Kidney (tissue), 14 donors: Measurements from ENCODE around the gene GALNT4. TPM values are rescaled to one million over a fixed set of nuclear protein-coding genes. Genes with fewer than 3 reads are reported as not detected.

Experiments used
- DNase-seq, 5 donors: peaks; one replicate each; pipeline ENCODE4 v3.0.0-alpha.2; 2013 to 2020
- FAIRE-seq: peaks from 2 replicates; lab custom pipeline; 2012; peaks lifted over from hg19 to GRCh38; lab: Jason Lieb, UNC
- H3K27ac ChIP-seq, 2 donors: one replicate each; pipeline ENCODE4 v1.7.0; 2013; ENCODE audit warnings: low read depth in 2 of 2, low read length in 2 of 2, inconsistent platforms in 1 of 2
- H3K27me3 ChIP-seq: one replicate; pipeline ENCODE4 v1.7.1; 2013; ENCODE audit warnings: low read length, inconsistent platforms; ENCODE audit not compliant: control insufficient read depth, insufficient read depth
- H3K36me3 ChIP-seq, 3 donors: one replicate each; pipeline versions ENCODE4 v1.7.0 to v1.7.1; 2013; ENCODE audit warnings: low read length in 3 of 3, control low read depth in 1 of 3, inconsistent platforms in 1 of 3; ENCODE audit not compliant: insufficient read depth in 3 of 3, control insufficient read depth in 2 of 3
- H3K4me1 ChIP-seq, 3 donors: one replicate each; pipeline versions ENCODE4 v1.7.0 to v1.7.1; 2013; ENCODE audit warnings: low read length in 3 of 3, inconsistent platforms in 1 of 3, low read depth in 1 of 3; ENCODE audit not compliant: control insufficient read depth in 2 of 3, insufficient read depth in 2 of 3
- H3K4me3 ChIP-seq, 3 donors: one replicate each; pipeline versions ENCODE4 v1.7.0 to v1.8.1; 2013; ENCODE audit warnings: low read length in 3 of 3, control low read depth in 1 of 3, inconsistent platforms in 1 of 3
- H3K9ac ChIP-seq, 3 donors: one replicate each; pipeline versions ENCODE4 v1.7.0 to v1.7.1; 2013; ENCODE audit warnings: low read length in 3 of 3, control low read depth in 1 of 3, inconsistent platforms in 1 of 3
- H3K9me3 ChIP-seq, 3 donors: one replicate each; pipeline versions ENCODE4 v1.7.0 to v1.7.1; 2013; ENCODE audit warnings: low read length in 3 of 3, control low read depth in 1 of 3, inconsistent platforms in 1 of 3; ENCODE audit not compliant: control insufficient read depth in 2 of 3, insufficient read depth in 1 of 3
- intact Hi-C: fragments of 100-400 bp; cut with DNase I; formaldehyde crosslinking; loops from one replicate; pipeline ENCODE4 v1.11.1; 2022
- polyA plus RNA-seq: library from polyadenylated mRNA; stranded (reverse); fragments of 350-450 nt; fragmentation: Illumina TruSeq; extraction: RNeasy Lipid Tissue Mini Kit (QIAGEN cat#74804); gene quantifications from one replicate; pipeline ENCODE4 v1.2.3, GENCODE V29; 2014; ENCODE audit warnings: low read depth, low replicate concordance; ENCODE audit not compliant: insufficient read depth
- total RNA-seq: library from RNA; stranded (reverse); fragmentation: NEBNext Ultra II Directional; extraction: Animal tissue kit (Norgen Biotek cat#: 25700); gene quantifications from one replicate; pipeline ENCODE4 v1.2.1, GENCODE V29; 2021
- TF ChIP-seq, protein P1 (sequence below): IDR thresholded peaks from 3 replicates; pipeline ENCODE4 v1.5.1; 2012; ENCODE audit warnings: mild to moderate bottlenecking, moderate library complexity, borderline replicate concordance; ENCODE audit not compliant: insufficient read depth; ENCODE audit errors: extremely low read depth
- donor health status: control.
- donor health status: control.
- donor health status: control.
- donor health status: control.
- donor health status: control.
- donor health status: DM: yes; HTN: yes; CAD: no.
- donor health status: Normal renal cell carcinoma (clear cell type).

The GALNT4 gene
- total and polyA plus RNA-seq, 2 donors from 2014 or later: 2.6 to 14.4 TPM

GRCh38 chr12:89551747-89552146 is 27.2 kb upstream of the GALNT4 start:
- DNase-seq: no peak
- H3K36me3 ChIP-seq: no peaks in the 10 kb centered on the region
- no peak for FAIRE-seq
- no peaks in the 10 kb centered on the region for H3K27me3 ChIP-seq
- no peaks in the 10 kb centered on the region for H3K9me3 ChIP-seq
- intact Hi-C loops: no loop called here
- H3K9ac ChIP-seq: no peak overlapping the region
- no peak overlapping the region for H3K27ac ChIP-seq
- H3K4me3 ChIP-seq: no peak overlapping the region
- H3K4me1 ChIP-seq: no peaks in the 10 kb centered on the region
- TF ChIP-seq, protein P1, sequence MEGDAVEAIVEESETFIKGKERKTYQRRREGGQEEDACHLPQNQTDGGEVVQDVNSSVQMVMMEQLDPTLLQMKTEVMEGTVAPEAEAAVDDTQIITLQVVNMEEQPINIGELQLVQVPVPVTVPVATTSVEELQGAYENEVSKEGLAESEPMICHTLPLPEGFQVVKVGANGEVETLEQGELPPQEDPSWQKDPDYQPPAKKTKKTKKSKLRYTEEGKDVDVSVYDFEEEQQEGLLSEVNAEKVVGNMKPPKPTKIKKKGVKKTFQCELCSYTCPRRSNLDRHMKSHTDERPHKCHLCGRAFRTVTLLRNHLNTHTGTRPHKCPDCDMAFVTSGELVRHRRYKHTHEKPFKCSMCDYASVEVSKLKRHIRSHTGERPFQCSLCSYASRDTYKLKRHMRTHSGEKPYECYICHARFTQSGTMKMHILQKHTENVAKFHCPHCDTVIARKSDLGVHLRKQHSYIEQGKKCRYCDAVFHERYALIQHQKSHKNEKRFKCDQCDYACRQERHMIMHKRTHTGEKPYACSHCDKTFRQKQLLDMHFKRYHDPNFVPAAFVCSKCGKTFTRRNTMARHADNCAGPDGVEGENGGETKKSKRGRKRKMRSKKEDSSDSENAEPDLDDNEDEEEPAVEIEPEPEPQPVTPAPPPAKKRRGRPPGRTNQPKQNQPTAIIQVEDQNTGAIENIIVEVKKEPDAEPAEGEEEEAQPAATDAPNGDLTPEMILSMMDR: no peak

DNA sequence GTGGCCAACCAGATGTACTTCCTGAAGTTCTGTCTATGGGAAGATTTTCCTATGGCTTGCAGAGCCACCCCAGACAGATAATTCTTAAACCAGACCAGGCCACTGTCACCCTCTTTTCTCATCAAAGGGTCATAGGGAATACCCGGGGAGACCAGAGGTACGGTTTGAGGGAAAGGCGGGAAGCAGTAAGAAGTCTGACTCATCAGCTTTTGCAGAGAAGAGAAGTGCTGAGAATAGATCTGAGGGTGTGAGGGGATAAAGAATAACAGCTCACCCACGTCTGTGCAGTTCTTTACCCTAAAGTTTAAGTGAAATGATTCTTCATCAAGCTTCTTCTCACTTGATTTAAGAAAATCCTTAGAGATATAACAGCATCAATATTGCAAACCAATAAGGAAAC is 22.5 kb upstream of the GALNT4 start:
- Histone ChIP-seq H3K9me3 (no peaks in the 10 kb centered on the region), H3K9ac (no peak overlapping the region), H3K4me3 (no peak overlapping the region), H3K27me3 (no peaks in the 10 kb centered on the region), H3K36me3 (no peaks in the 10 kb centered on the region), H3K4me1 (peaks cover 0 to 17% (median 9%) of the 10 kb centered on the region in 3 donors), H3K27ac (no peak overlapping the region)
- TF ChIP-seq, protein P1: no peak
- DNase-seq (no peak), FAIRE-seq (no peak)
- intact Hi-C loops: loop anchor here (10.0 kb wide), 1 partner anchor 558 kb away; no protein-coding TSS in a partner anchor

- Histone ChIP-seq H3K9me3 (no peaks in the 10 kb centered on the region), H3K27ac (no peak overlapping the region), H3K4me1 (peaks cover 0 to 17% (median 9%) of the 10 kb centered on the region in 3 donors), H3K27me3 (no peaks in the 10 kb centered on the region), H3K36me3 (no peaks in the 10 kb centered on the region), H3K4me3 (no peak overlapping the region), H3K9ac (no peak overlapping the region)
- intact Hi-C loops: loop anchor here (10.0 kb wide), 1 partner anchor 559 kb away; no protein-coding TSS in a partner anchor
- DNase-seq (no peak), FAIRE-seq (no peak)
- TF ChIP-seq, protein P1: no peak
Observed at GRCh38 chr12:89546151-89546550, 21.6 kb upstream of the GALNT4 start.
